T-helper 17 cell (primary cell): ENCODE results near the gene TAX1BP1. TPM values are rescaled to one million over a fixed set of nuclear protein-coding genes. Genes with fewer than 3 reads are reported as not detected.
A peak's percentile ranks its signal among the peaks of the same experiment; 100 is the strongest.

Experiments used
- ATAC-seq: fragments of 150-1000 bp; cut with Tn5 transposase; 2 replicates; pipeline ENCODE4 v1.10.0; 2021; ENCODE audit warnings: mild to moderate bottlenecking, moderate library complexity
- DNase-seq, 3 donors: peaks; one replicate each; pipeline versions ENCODE4 v3.0.0 to v3.0.0-alpha.2; 2020 to 2021
- H3K9me3 ChIP-seq: one replicate; pipeline ENCODE4 v1.7.0; 2013; ENCODE audit warnings: low read length, mild to moderate bottlenecking; ENCODE audit not compliant: control insufficient read depth, poor library complexity, severe bottlenecking
- H3K27ac Mint-ChIP-seq: one replicate; pipeline ENCODE4 v1.8.0; 2022; ENCODE audit warnings: mild to moderate bottlenecking, moderate library complexity, mixed read lengths
- H3K27me3 Mint-ChIP-seq: one replicate; pipeline ENCODE4 v1.8.0; 2022; ENCODE audit warnings: mixed read lengths
- H3K36me3 Mint-ChIP-seq: one replicate; pipeline ENCODE4 v1.8.0; 2022; ENCODE audit warnings: low read depth, mixed read lengths
- H3K4me1 Mint-ChIP-seq: one replicate; pipeline ENCODE4 v1.8.0; 2022; ENCODE audit warnings: mild to moderate bottlenecking, mixed read lengths
- H3K4me3 Mint-ChIP-seq: one replicate; pipeline ENCODE4 v1.8.0; 2022; ENCODE audit warnings: mild to moderate bottlenecking, moderate library complexity, mixed read lengths
- total RNA-seq, 4 donors: library from RNA in 2 of 4; stranded (reverse) in 2 of 4; gene quantifications; one replicate each; pipeline ENCODE4 v1.2.3 and lab custom pipeline; 2022 to 2026

TAX1BP1 gene
- total RNA-seq, 2 donors from 2014 or later, result 117 to 131 TPM

DNA sequence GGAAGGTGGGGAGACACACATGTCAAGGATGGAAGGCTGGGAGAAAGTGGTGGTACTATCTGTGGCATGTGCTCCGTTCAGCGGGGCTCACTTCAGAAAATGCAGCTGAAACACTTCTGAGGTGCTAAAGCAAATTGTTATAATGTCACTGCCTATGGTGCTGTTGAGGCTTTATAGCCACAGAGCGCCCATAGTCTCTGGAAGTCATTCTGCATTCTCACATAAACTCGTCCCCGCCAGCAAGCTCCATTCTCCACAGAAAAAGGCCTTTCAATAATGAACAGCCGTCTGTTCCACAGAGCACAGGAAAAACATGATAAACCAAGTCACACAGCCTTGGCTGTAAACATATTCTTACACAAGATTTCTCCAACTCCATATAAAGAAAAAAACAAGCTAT is 131.9 kb downstream of the TAX1BP1 start:
- Mint-ChIP-seq H3K4me3 (no peak overlapping the region), H3K4me1 (peaks cover 13% of the 10 kb centered on the region), H3K36me3 (peaks cover 5% of the 10 kb centered on the region), H3K27me3 (no peaks in the 10 kb centered on the region), H3K27ac (no peak overlapping the region)
- no peak for DNase-seq
- no peaks in the 10 kb centered on the region for H3K9me3 ChIP-seq
- no peak for ATAC-seq

GRCh38 chr7:27872356-27873275 is 132.7 kb downstream of the TAX1BP1 start:
- no peak for DNase-seq

DNA sequence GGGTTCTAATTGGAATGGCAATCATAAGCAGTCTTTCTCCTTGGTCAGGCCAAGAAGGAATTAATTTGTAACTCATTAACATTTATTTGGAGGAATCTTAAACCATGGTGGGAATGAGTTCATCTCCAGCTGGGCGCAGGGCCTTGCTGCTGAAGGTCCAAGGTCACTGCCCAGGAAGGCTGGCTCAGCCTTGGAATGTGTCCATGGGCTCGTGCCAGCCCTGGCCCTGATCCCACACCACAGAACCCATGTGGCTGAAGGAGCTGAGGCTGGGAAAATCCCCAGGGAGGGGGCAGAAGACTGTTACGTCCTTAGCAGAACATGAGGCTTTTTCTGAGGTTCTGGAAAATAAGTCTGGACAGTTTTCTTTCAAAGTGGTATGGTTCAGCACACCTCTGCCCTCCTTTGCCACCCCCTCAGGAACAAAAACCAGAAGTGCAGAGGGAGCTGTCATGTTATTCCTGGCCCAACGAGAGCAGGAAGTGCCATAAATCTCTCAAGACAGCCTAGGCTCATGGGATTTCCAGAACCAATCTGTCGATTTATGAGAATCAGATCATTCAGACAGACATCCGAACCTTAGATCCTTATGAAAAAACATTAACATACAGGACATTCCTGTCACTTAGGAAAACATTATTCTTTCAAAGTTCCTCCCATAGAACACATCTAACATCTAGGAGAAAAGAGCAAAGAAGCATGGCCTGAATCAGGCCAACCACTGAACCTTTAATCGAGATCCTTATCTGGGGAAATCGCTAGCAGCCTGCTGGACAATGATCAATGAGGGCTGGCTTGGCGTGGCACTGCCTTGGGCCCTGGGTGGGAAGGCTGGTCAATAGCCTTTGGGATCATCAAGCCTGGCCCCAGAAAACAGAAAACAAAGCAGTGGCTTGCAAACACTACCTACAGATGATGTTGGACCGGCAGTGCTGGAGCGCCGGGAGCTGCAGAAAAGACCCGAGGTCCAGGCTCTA is 134.3 kb downstream of the TAX1BP1 start:
- Mint-ChIP-seq H3K36me3 (peaks cover 3% of the 10 kb centered on the region), H3K27me3 (no peaks in the 10 kb centered on the region), H3K27ac (peak overlapping the region; percentile 17), H3K4me3 (no peak overlapping the region), H3K4me1 (peaks cover 8% of the 10 kb centered on the region)
- no peak for DNase-seq
- no peaks in the 10 kb centered on the region for H3K9me3 ChIP-seq
- ATAC-seq, result no peak

More at GRCh38 chr7:27872356-27873275, 132.7 kb downstream of the TAX1BP1 start:
- H3K4me3 Mint-ChIP-seq, result no peak overlapping the region
- H3K4me1 Mint-ChIP-seq, result peaks cover 8% of the 10 kb centered on the region
- no peaks in the 10 kb centered on the region for H3K27me3 Mint-ChIP-seq
- no peak for ATAC-seq
- H3K36me3 Mint-ChIP-seq, result peaks cover 5% of the 10 kb centered on the region
- no peak overlapping the region for H3K27ac Mint-ChIP-seq
- H3K9me3 ChIP-seq, result no peaks in the 10 kb centered on the region

GRCh38 chr7:27875061-27875460 is 135.1 kb downstream of the TAX1BP1 start:
- no peak overlapping the region for H3K4me3 Mint-ChIP-seq
- no peaks in the 10 kb centered on the region for H3K27me3 Mint-ChIP-seq
- DNase-seq, result no peak
- ATAC-seq, result no peak
- H3K27ac Mint-ChIP-seq, result peak overlapping the region; percentile 17
- H3K4me1 Mint-ChIP-seq, result peaks cover 8% of the 10 kb centered on the region
- peaks cover 3% of the 10 kb centered on the region for H3K36me3 Mint-ChIP-seq
- no peaks in the 10 kb centered on the region for H3K9me3 ChIP-seq

- no peak overlapping the region for H3K27ac Mint-ChIP-seq
- H3K4me3 Mint-ChIP-seq, result no peak overlapping the region
- peaks cover 6% of the 10 kb centered on the region for H3K4me1 Mint-ChIP-seq
- DNase-seq (no peak), ATAC-seq (no peak)
- H3K36me3 Mint-ChIP-seq, result peaks cover 3% of the 10 kb centered on the region
- no peaks in the 10 kb centered on the region for H3K9me3 ChIP-seq
- H3K27me3 Mint-ChIP-seq, result no peaks in the 10 kb centered on the region
Measured at GRCh38 chr7:27875832-27876231, 135.9 kb downstream of the TAX1BP1 start.

DNA sequence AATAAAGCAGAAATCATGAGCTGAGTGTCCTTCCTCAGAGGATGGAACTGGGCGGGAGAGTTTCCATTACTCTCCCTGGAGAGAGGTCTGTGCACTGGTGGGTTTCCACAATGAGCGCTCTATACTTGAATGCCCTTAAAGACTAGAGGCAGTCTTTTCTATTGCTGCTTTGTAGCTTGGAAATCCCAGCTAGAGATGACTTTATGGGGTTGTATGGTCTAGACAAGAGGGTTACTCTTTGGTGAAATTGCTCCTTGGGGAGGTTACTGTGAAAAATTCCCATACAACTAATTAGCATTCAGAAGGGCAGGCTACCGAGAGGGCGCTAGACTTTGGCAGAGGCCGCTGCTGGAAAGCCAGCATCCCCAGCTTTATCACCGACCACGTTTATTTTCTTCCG is 136.8 kb downstream of the TAX1BP1 start:
- DNase-seq (no peak), ATAC-seq (no peak)
- H3K4me1 Mint-ChIP-seq, result peaks cover 6% of the 10 kb centered on the region
- H3K9me3 ChIP-seq, result no peaks in the 10 kb centered on the region
- no peaks in the 10 kb centered on the region for H3K27me3 Mint-ChIP-seq
- H3K36me3 Mint-ChIP-seq, result peaks cover 3% of the 10 kb centered on the region
- H3K4me3 Mint-ChIP-seq, result no peak overlapping the region
- H3K27ac Mint-ChIP-seq, result no peak overlapping the region

Other genes starting within 250 kb of the TAX1BP1 start
- 1 to 10 TPM; 5.7 to 8.0 TPM for gene HIBADH, start 77.3 kb upstream of the TAX1BP1 start, total RNA-seq